ENCODE data around the gene LPP. TPM values are rescaled to one million over a fixed set of nuclear protein-coding genes. Genes with fewer than 3 reads are reported as not detected.

The LPP gene
- total RNA-seq, 6 donors from 2014 or later: 86.0 to 196 (median 160) TPM

DNA sequence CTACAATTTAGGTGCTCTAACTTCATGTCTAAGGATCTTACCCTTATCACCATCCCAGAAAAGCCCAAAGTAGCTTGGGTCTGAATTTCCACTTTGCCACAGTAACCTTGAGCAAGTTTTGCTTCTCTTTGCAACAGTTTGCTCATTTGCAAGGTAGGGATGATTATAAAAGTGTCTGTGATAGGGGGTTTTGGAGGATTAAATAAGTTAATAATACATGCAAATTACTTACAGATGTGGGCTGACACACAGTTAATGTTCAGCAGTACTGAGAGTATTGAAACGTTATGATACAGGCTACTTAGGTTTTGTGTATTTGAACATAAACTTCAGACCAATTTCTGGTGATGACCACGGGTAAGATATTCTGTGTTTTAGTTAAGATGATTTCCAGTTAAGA, 573.1 kb downstream of the LPP start:
- ATAC-seq (ENCODE audit: low FRiP score in 2 of 2): no peak
- Histone ChIP-seq H3K4me3 (no peak overlapping the region), H3K4me1 (peaks cover 0 to 7% (median 0%) of the 10 kb centered on the region in 4 donors), H3K27ac (no peak overlapping the region), H3K27me3 (no peaks in the 10 kb centered on the region), H3K9me3 (no peaks in the 10 kb centered on the region), H3K36me3 (peaks cover 0 to 4% (median 0%) of the 10 kb centered on the region in 4 donors)
- DNase-seq: no peak
- no peak for TF ChIP-seq EP300 (IDR thresholded peaks at IDR 0.05)
- no peak for TF ChIP-seq POLR2A (IDR thresholded peaks at IDR 0.05)
- no peak for TF ChIP-seq POLR2AphosphoS5 (IDR thresholded peaks at IDR 0.05)
- TF ChIP-seq, protein P1, sequence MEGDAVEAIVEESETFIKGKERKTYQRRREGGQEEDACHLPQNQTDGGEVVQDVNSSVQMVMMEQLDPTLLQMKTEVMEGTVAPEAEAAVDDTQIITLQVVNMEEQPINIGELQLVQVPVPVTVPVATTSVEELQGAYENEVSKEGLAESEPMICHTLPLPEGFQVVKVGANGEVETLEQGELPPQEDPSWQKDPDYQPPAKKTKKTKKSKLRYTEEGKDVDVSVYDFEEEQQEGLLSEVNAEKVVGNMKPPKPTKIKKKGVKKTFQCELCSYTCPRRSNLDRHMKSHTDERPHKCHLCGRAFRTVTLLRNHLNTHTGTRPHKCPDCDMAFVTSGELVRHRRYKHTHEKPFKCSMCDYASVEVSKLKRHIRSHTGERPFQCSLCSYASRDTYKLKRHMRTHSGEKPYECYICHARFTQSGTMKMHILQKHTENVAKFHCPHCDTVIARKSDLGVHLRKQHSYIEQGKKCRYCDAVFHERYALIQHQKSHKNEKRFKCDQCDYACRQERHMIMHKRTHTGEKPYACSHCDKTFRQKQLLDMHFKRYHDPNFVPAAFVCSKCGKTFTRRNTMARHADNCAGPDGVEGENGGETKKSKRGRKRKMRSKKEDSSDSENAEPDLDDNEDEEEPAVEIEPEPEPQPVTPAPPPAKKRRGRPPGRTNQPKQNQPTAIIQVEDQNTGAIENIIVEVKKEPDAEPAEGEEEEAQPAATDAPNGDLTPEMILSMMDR (IDR thresholded peaks at IDR 0.05): no peak
- 71 to 89% methylated on average over 2 of the region's 2 CpGs for WGBS, 2 donors

DNA sequence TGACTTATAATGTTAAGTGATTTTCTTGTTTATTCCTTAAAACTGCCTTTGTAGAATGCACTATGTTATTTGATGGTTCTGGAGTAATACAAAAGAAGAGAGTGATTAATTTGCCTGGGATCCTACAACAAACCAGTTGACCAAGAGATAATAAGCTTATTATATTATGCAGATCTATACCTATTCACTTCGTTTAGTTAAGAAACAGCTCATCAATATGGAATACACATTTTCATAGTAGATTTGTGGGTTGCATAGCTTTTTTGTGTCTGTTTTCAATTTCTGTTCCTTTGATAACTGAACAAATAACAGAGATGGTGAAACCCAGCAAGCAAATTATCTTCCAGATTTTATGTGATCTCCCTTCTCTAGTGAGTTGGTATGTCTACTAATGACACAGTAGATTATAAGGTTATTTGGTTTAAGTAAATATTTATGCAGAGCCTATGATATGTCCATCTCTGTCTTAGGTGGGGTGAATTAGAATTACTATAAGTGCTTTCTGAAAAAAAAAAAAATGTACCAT, 574.5 kb downstream of the LPP start:
- 0% methylated on average over 1 of the region's 1 CpG for WGBS, 2 donors
- no peak for TF ChIP-seq EP300 (IDR thresholded peaks at IDR 0.05)
- TF ChIP-seq, protein P1 (IDR thresholded peaks at IDR 0.05): no peak
- no peak for TF ChIP-seq POLR2A (IDR thresholded peaks at IDR 0.05)
- no peak for TF ChIP-seq POLR2AphosphoS5 (IDR thresholded peaks at IDR 0.05)
- ATAC-seq (ENCODE audit: low FRiP score in 2 of 2) (no peak), DNase-seq (no peak)
- no peak overlapping the region for H3K27ac ChIP-seq
- H3K27me3 ChIP-seq: no peaks in the 10 kb centered on the region
- H3K36me3 ChIP-seq: peaks cover 0 to 4% (median 0%) of the 10 kb centered on the region in 4 donors
- peaks cover 0 to 7% (median 0%) of the 10 kb centered on the region in 4 donors for H3K4me1 ChIP-seq
- H3K4me3 ChIP-seq: no peak overlapping the region
- H3K9me3 ChIP-seq: no peaks in the 10 kb centered on the region

DNA sequence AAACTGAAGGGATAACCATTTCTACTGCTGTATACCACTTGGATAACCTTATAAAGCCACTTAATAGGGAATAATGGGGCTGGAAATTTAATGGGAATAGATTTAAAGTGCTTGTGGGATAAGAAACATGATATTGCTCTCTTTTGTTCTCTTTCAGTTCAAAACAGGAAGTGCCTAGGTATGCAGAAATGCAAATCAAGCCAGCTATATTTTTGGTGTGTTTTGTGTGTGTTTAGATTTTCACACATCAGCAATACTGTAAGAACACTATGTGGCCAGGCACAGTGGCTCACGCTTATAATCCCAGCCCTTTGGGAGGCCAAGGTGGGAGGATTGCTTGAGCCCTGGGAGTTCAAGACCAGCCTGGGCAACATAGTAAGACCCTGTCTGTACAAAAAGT, 575.5 kb downstream of the LPP start:
- Histone ChIP-seq H3K4me3 (no peak overlapping the region), H3K36me3 (peaks cover 0 to 4% (median 0%) of the 10 kb centered on the region in 4 donors), H3K9me3 (no peaks in the 10 kb centered on the region), H3K27ac (no peak overlapping the region), H3K4me1 (peaks cover 0 to 10% (median 0%) of the 10 kb centered on the region in 4 donors), H3K27me3 (no peaks in the 10 kb centered on the region)
- DNase-seq (no peak), ATAC-seq (ENCODE audit: low FRiP score in 2 of 2) (no peak)
- 83 to 100% methylated on average over 1 of the region's 1 CpG for WGBS, 2 donors
- TF ChIP-seq POLR2AphosphoS5 (IDR thresholded peaks at IDR 0.05) (no peak), EP300 (IDR thresholded peaks at IDR 0.05) (no peak), POLR2A (IDR thresholded peaks at IDR 0.05) (no peak)
- TF ChIP-seq, protein P1 (IDR thresholded peaks at IDR 0.05): no peak

DNA sequence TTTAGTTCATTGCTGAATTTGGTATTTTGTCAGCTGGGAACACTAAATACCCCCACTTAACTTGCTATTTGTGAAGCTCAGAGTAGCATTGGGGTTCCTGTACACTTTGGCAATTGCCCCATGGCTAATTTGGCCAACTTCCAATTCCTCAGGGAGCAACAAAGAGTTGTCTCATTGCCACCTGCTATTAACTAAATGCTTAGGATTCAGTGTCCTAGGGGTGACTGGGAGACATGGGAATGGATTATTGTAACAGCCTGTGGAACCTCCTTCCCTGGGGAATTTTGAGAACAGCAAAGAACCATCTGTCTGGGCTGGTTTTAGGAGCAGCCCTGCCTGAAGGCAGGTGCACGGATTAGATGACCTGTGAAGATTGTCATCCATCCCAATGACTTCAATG, 580.4 kb downstream of the LPP start:
- Histone ChIP-seq H3K4me1 (peaks cover 0 to 6% (median 0%) of the 10 kb centered on the region in 4 donors), H3K4me3 (no peak overlapping the region), H3K9me3 (no peaks in the 10 kb centered on the region), H3K27me3 (no peaks in the 10 kb centered on the region), H3K36me3 (no peaks in the 10 kb centered on the region), H3K27ac (no peak overlapping the region)
- DNase-seq (no peak), ATAC-seq (ENCODE audit: low FRiP score in 2 of 2) (no peak)
- TF ChIP-seq, protein P1 (IDR thresholded peaks at IDR 0.05): no peak
- TF ChIP-seq POLR2A (IDR thresholded peaks at IDR 0.05): no peak
- TF ChIP-seq POLR2AphosphoS5 (IDR thresholded peaks at IDR 0.05): no peak
- TF ChIP-seq EP300 (IDR thresholded peaks at IDR 0.05): no peak
- WGBS, 2 donors: 83 to 100% methylated on average over 1 of the region's 1 CpG

DNA sequence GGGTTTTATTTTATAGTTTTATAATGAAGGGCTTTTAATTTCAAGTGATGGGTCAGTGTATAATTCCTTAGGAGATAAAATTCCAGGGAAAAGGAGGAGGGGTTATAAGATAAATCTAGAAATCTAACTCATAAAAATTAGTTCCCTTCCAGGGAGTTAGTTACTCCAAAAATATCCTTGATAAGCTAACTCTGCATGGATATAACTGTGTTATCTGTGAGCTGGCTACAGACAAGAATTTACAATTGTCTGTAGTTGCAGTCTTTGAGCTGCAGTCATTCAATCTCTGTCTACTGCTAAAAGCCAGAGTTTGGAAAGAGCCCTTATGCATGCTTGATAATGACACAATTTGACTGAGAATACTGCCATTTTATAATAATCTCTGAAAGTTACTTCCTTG, 585.6 kb downstream of the LPP start:
- Histone ChIP-seq H3K9me3 (no peaks in the 10 kb centered on the region), H3K36me3 (no peaks in the 10 kb centered on the region), H3K27me3 (no peaks in the 10 kb centered on the region), H3K27ac (no peak overlapping the region), H3K4me1 (no peaks in the 10 kb centered on the region), H3K4me3 (no peak overlapping the region)
- TF ChIP-seq POLR2AphosphoS5 (IDR thresholded peaks at IDR 0.05) (no peak), POLR2A (IDR thresholded peaks at IDR 0.05) (no peak), EP300 (IDR thresholded peaks at IDR 0.05) (no peak)
- TF ChIP-seq, protein P1 (IDR thresholded peaks at IDR 0.05): no peak
- DNase-seq (no peak), ATAC-seq (ENCODE audit: low FRiP score in 2 of 2) (no peak)
